ENCODE measurements around the gene WDR4. TPM values are rescaled to one million over a fixed set of nuclear protein-coding genes. Genes with fewer than 3 reads are reported as not detected.

Gene WDR4
- total RNA-seq, 1 donor from 2014 or later: 6.0 TPM

- no peak for DNase-seq
- Histone ChIP-seq H3K9me3 (replicated peaks) (no peaks in the 10 kb centered on the region), H3K27ac (replicated peaks) (no peak overlapping the region), H3K36me3 (peaks cover 59% of the 10 kb centered on the region), H3K27me3 (ENCODE audit: low read depth) (no peaks in the 10 kb centered on the region), H3K4me1 (peaks cover 20% of the 10 kb centered on the region), H3K4me3 (no peak overlapping the region)
- no peak for TF ChIP-seq CTCF (IDR thresholded peaks at IDR 0.05; ENCODE audit: borderline replicate concordance)
- intact Hi-C loops (cut with micrococcal nuclease): no loop called here
Observed at GRCh38 chr21:42868196-42868595, 11.1 kb downstream of the WDR4 start.

- peaks cover 54% of the 10 kb centered on the region for H3K36me3 ChIP-seq
- H3K27me3 ChIP-seq (ENCODE audit: low read depth): no peaks in the 10 kb centered on the region
- no peak for TF ChIP-seq CTCF (IDR thresholded peaks at IDR 0.05; ENCODE audit: borderline replicate concordance)
- peak overlapping the region; percentile 50 for H3K27ac ChIP-seq (replicated peaks)
- intact Hi-C loops (cut with micrococcal nuclease): no loop called here
- H3K4me3 ChIP-seq: no peak overlapping the region
- peak; percentile 53 for DNase-seq
- no peaks in the 10 kb centered on the region for H3K9me3 ChIP-seq (replicated peaks)
- peaks cover 35% of the 10 kb centered on the region for H3K4me1 ChIP-seq
Observed at GRCh38 chr21:42865776-42866160, 13.6 kb downstream of the WDR4 start.

GRCh38 chr21:42864815-42865775 lies 14.2 kb downstream of the WDR4 start:
- Histone ChIP-seq H3K36me3 (peaks cover 54% of the 10 kb centered on the region), H3K4me1 (peaks cover 35% of the 10 kb centered on the region), H3K27ac (replicated peaks) (peak overlapping the region; percentile 50), H3K27me3 (ENCODE audit: low read depth) (no peaks in the 10 kb centered on the region), H3K9me3 (replicated peaks) (no peaks in the 10 kb centered on the region), H3K4me3 (no peak overlapping the region)
- DNase-seq: no peak
- intact Hi-C loops (cut with micrococcal nuclease): no loop called here
- TF ChIP-seq CTCF (IDR thresholded peaks at IDR 0.05; ENCODE audit: borderline replicate concordance): no peak

DNA sequence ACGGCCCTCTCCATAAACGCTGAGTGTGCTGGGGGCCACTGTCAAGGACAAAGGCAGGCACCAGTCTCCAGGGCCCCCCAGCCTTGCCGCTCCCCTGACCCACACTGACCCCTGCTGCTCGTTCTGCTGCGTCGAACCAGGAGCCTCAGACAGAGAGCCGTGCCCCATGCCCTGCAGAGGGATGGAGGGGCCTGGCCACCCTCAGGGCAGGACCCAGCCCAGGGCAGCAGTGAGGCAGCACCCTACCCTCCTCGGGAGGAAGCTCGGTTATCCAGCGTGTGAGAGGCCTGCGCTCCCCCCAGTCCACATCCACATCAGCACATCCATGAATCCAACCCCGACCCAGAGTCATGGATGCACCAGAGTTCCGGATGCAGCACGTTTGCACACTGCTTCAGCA lies 15.1 kb downstream of the WDR4 start:
- no peak overlapping the region for H3K4me3 ChIP-seq
- intact Hi-C loops (cut with micrococcal nuclease): no loop called here
- peaks cover 50% of the 10 kb centered on the region for H3K36me3 ChIP-seq
- TF ChIP-seq CTCF (IDR thresholded peaks at IDR 0.05; ENCODE audit: borderline replicate concordance): no peak
- H3K4me1 ChIP-seq: peaks cover 35% of the 10 kb centered on the region
- DNase-seq: no peak
- H3K27me3 ChIP-seq (ENCODE audit: low read depth): no peaks in the 10 kb centered on the region
- H3K27ac ChIP-seq (replicated peaks): peak overlapping the region; percentile 50
- no peaks in the 10 kb centered on the region for H3K9me3 ChIP-seq (replicated peaks)

DNA sequence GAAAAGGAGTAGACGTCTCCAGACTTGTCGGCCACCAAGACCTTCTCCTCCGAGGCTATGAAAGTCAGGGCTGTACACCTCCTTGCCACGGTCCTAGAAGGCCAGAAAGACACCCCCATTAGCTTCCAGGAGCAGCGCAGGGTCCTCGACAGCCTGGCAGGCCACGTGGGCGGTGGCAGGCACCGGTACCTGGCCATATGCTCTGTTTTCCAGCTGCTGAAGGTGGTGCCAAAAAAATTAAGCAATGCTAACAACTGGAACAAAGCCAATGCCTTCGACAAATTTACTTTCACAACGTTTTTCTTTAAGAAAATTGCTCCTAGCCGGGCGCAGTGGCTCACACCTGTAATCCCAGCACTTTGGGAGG lies 15.9 kb downstream of the WDR4 start:
- DNase-seq: no peak
- H3K4me3 ChIP-seq: no peak overlapping the region
- peaks cover 35% of the 10 kb centered on the region for H3K4me1 ChIP-seq
- no peak for TF ChIP-seq CTCF (IDR thresholded peaks at IDR 0.05; ENCODE audit: borderline replicate concordance)
- intact Hi-C loops (cut with micrococcal nuclease): no loop called here
- H3K9me3 ChIP-seq (replicated peaks): no peaks in the 10 kb centered on the region
- H3K36me3 ChIP-seq: peaks cover 50% of the 10 kb centered on the region
- H3K27ac ChIP-seq (replicated peaks): no peak overlapping the region
- H3K27me3 ChIP-seq (ENCODE audit: low read depth): no peaks in the 10 kb centered on the region

All from left ventricle myocardium inferior (tissue), 1 donor.